Measurements from ENCODE around the gene OR4E2. TPM values are rescaled to one million over a fixed set of nuclear protein-coding genes. Genes with fewer than 3 reads are reported as not detected.

The OR4E2 gene
- total RNA-seq, 1 experiment from 2014 or later, result not detected

- no peak overlapping the region for H2AFZ ChIP-seq
- no peaks in the 10 kb centered on the region for H4K20me1 ChIP-seq (ENCODE audit: insufficient read depth)
- POLR2A ChIA-PET (ENCODE audit: unreplicated experiment), result no interaction called here
- no TSS peak for BruUV-seq (replicated peaks)
- H3K4me3 ChIP-seq, result no peak overlapping the region
- H3K4me1 ChIP-seq (replicated peaks; ENCODE audit: insufficient read depth), result peaks cover 15% of the 10 kb centered on the region
- no peaks in the 10 kb centered on the region for H3K9me3 ChIP-seq (ENCODE audit: insufficient read depth, low read depth)
- intact Hi-C loops (cut with micrococcal nuclease; ENCODE audit: unreplicated experiment), result no loop called here
- no peak for TF ChIP-seq EZH2 (IDR thresholded peaks at IDR 0.05; ENCODE audit: low read depth)
- TF ChIP-seq, protein P1, sequence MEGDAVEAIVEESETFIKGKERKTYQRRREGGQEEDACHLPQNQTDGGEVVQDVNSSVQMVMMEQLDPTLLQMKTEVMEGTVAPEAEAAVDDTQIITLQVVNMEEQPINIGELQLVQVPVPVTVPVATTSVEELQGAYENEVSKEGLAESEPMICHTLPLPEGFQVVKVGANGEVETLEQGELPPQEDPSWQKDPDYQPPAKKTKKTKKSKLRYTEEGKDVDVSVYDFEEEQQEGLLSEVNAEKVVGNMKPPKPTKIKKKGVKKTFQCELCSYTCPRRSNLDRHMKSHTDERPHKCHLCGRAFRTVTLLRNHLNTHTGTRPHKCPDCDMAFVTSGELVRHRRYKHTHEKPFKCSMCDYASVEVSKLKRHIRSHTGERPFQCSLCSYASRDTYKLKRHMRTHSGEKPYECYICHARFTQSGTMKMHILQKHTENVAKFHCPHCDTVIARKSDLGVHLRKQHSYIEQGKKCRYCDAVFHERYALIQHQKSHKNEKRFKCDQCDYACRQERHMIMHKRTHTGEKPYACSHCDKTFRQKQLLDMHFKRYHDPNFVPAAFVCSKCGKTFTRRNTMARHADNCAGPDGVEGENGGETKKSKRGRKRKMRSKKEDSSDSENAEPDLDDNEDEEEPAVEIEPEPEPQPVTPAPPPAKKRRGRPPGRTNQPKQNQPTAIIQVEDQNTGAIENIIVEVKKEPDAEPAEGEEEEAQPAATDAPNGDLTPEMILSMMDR (conservative IDR thresholded peaks at IDR 0.05), result no peak
- no peaks in the 10 kb centered on the region for H3K9me2 ChIP-seq (ENCODE audit: insufficient read depth)
- no peaks in the 10 kb centered on the region for H3K36me3 ChIP-seq (ENCODE audit: low read depth)
- peak overlapping the region; percentile 53 for H3K4me2 ChIP-seq
- H3F3A ChIP-seq (ENCODE audit: insufficient read depth, low read depth), result peaks cover 6% of the 10 kb centered on the region; the same call in 1 of the 2 replicates
- no peaks in the 10 kb centered on the region for H3K79me2 ChIP-seq (ENCODE audit: low read depth)
- no peaks in the 10 kb centered on the region for H3K27me3 ChIP-seq (ENCODE audit: insufficient read depth, low read depth)
- H3K27ac ChIP-seq, result peak overlapping the region; percentile 44; the same call in 1 of the 2 replicates
- DNase-seq, result peak; percentile 22 to 86
- CTCF ChIA-PET, result interaction anchor here (0.7 kb wide), 1 partner anchor 43 kb away, joined by 7 read pairs; no protein-coding TSS in a partner anchor
These were observed 22.6 kb upstream of the OR4E2 start for GRCh38 chr14:21631084-21631483.

DNA sequence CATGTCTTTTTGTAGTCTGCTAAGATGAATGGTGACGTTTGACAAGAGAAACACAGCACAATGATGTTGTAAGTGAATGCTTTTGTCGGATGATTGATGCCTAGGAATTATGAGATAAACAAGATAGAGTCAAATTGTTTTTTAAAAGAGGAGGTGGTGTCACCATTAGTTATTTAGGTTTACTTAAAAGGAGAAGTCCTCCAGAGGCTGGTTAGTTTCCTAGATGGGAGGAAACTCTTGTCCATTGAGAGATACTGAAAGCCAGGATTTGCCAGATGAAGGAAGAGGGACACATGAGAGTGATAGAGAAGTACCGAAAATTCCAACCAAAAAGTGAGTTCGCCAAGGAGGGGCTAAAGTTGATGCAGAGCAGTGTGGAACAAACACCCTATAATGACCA lies 18.8 kb upstream of the OR4E2 start, which contains the start of gene OR10G2:
Gene OR10G2, minus strand, starts transcription at position 101 of the 400 bp plus-strand sequence. Its CDS starts 98 bp downstream, at position 3.
- Histone ChIP-seq H4K20me1 (ENCODE audit: insufficient read depth) (no peaks in the 10 kb centered on the region), H3K79me2 (ENCODE audit: low read depth) (no peaks in the 10 kb centered on the region), H3K36me3 (ENCODE audit: low read depth) (no peaks in the 10 kb centered on the region), H2AFZ (no peak within 1 kb of the TSS), H3K27ac (no peak within 1 kb of the TSS), H3K9me3 (ENCODE audit: insufficient read depth, low read depth) (no peaks in the 10 kb centered on the region), H3K4me1 (replicated peaks; ENCODE audit: insufficient read depth) (peaks cover 11% of the 10 kb centered on the region), H3K4me3 (no peak within 1 kb of the TSS), H3K4me2 (no peak within 1 kb of the TSS), H3K9me2 (ENCODE audit: insufficient read depth) (no peaks in the 10 kb centered on the region), H3F3A (ENCODE audit: insufficient read depth, low read depth) (peaks cover 6% of the 10 kb centered on the region; the same call in 1 of the 2 replicates), H3K27me3 (ENCODE audit: insufficient read depth, low read depth) (no peaks in the 10 kb centered on the region)
- TF ChIP-seq, protein P1 (conservative IDR thresholded peaks at IDR 0.05), result no peak
- TF ChIP-seq EZH2 (IDR thresholded peaks at IDR 0.05; ENCODE audit: low read depth), result no peak
- no peak for DNase-seq
- intact Hi-C loops (cut with micrococcal nuclease; ENCODE audit: unreplicated experiment), result no loop called here
- CTCF ChIA-PET, result no interaction called here
- no TSS peak for BruUV-seq (replicated peaks)
- POLR2A ChIA-PET (ENCODE audit: unreplicated experiment), result no interaction called here

GRCh38 chr14:21642683-21643082 lies 11.0 kb upstream of the OR4E2 start:
- Histone ChIP-seq H3K4me2 (no peak overlapping the region), H3K4me1 (replicated peaks; ENCODE audit: insufficient read depth) (no peaks in the 10 kb centered on the region), H4K20me1 (ENCODE audit: insufficient read depth) (no peaks in the 10 kb centered on the region), H3K79me2 (ENCODE audit: low read depth) (no peaks in the 10 kb centered on the region), H3K9me2 (ENCODE audit: insufficient read depth) (no peaks in the 10 kb centered on the region), H3K36me3 (ENCODE audit: low read depth) (no peaks in the 10 kb centered on the region), H3K9me3 (ENCODE audit: insufficient read depth, low read depth) (no peaks in the 10 kb centered on the region), H3K4me3 (no peak overlapping the region), H3K27ac (no peak overlapping the region), H3K27me3 (ENCODE audit: insufficient read depth, low read depth) (no peaks in the 10 kb centered on the region), H2AFZ (no peak overlapping the region), H3F3A (ENCODE audit: insufficient read depth, low read depth) (no peaks in the 10 kb centered on the region)
- TF ChIP-seq, protein P1 (conservative IDR thresholded peaks at IDR 0.05), result no peak
- TF ChIP-seq EZH2 (IDR thresholded peaks at IDR 0.05; ENCODE audit: low read depth), result no peak
- no peak for DNase-seq
- intact Hi-C loops (cut with micrococcal nuclease; ENCODE audit: unreplicated experiment), result no loop called here
- ChIA-PET CTCF (no interaction called here), POLR2A (ENCODE audit: unreplicated experiment) (no interaction called here)
- BruUV-seq (replicated peaks), result no TSS peak

Measured in PC-9 (cell line).